ENCODE data around the gene SLC38A11.
"Not testable (repeated sequence)": the region's sequence is repeated elsewhere in the genome, so short reads cannot be mapped to it uniquely, and the experiment has no call there.

The SLC38A11 gene

GRCh38 chr2:164879901-164880535 is 75.3 kb downstream of the SLC38A11 start:
- DNase-seq (ENCODE audit: low read depth in 2 of 2): no peak

DNA sequence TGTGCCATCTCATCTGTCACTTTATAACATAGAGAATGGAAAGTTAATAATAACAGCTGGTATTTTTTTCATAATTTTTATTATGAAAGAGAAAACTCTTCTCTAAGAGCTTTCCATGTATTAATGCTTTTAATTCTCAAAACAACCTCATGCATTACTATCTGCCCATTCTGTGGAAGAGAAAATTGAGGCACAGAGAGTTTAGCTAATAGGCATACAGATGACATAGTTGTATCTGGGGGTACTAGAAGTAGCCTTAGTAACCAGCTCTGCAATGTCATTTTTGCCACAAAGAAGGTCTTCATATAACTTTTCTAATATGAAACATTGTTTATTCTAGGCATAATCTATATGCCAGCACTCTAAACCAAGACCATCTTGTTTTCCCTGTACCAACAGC is 77.4 kb downstream of the SLC38A11 start:
- DNase-seq (ENCODE audit: low read depth in 2 of 2): no peak

- no peak for DNase-seq (ENCODE audit: low read depth in 2 of 2)
Measured at GRCh38 chr2:164877169-164877568, 78.2 kb downstream of the SLC38A11 start.

DNA sequence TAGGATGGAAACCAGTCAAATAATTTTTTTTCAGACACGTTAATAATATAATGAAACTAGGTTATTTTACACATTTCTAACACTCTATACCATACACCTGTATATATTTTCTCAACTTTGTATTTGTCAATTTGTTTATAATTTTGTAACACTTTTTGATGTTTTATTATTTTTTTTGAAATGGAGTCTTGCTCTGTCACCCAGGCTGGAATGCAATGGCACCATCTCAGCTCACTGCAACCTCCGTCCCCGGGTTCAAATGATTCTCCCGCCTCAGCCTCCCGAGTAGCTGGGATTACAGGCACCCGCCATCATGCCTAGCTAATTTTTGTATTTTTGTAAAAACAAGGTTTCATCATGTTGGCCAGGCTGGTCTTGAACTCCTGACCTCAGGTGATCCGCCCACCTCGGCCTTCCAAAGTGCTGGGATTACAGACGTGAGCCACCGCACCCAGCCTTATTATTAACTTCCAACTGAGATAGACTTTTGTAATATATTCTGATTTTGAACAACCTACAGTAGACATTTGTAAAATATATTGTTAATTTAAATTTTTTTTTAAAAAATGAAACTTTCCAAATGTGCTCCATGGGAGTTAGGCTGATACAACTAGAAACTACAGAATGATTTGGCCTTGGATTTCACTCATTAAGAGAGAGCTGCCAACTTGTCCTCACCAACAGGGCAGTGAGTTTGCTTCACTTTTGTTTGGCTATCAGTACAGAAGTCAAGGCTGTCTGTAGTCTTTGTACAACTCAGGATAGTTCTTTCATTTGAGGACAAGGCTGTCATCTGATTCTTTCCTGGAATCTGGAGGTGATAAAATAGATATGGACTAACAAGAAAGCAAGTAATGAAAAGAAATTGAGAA is 79.8 kb downstream of the SLC38A11 start:
- DNase-seq (ENCODE audit: low read depth in 2 of 2): no peak

- no peak for DNase-seq (ENCODE audit: low read depth in 2 of 2)
Measured at GRCh38 chr2:164873210-164873908, 82.0 kb downstream of the SLC38A11 start.

- DNase-seq (ENCODE audit: low read depth in 2 of 2): no peak
Measured at GRCh38 chr2:164871404-164871803, 83.9 kb downstream of the SLC38A11 start.

- DNase-seq (ENCODE audit: low read depth in 2 of 2): no peak
Measured at GRCh38 chr2:164869420-164869772, 85.9 kb downstream of the SLC38A11 start.

- peak; percentile 23 to 28 for DNase-seq (ENCODE audit: low read depth in 2 of 2)
Measured at GRCh38 chr2:164868563-164869419, 86.5 kb downstream of the SLC38A11 start.

- DNase-seq (ENCODE audit: low read depth in 2 of 2): no peak
Measured at GRCh38 chr2:164867779-164868397, 87.4 kb downstream of the SLC38A11 start.

DNA sequence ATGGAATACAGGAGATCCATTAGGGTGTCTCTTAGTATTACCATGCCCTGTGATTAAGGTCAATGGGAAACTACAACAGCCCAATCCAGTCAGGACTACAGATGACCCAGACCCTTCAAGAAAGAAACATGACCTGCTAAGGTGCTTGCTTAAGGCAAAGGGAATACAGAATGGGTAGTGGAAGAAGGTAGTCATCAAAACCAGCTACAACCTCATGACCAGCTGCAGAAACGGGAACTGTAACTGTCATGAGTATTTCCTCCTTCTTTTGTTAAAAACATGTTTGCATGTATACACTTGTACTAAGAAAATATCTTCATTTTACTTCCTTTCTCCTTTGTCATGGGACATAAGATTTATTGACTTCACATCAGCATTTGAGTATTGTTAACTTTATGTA is 88.9 kb downstream of the SLC38A11 start:
- DNase-seq (ENCODE audit: low read depth in 2 of 2): not testable (repeated sequence)

- no peak for DNase-seq (ENCODE audit: low read depth in 2 of 2)
Measured at GRCh38 chr2:164860694-164861042, 94.7 kb downstream of the SLC38A11 start.

DNA sequence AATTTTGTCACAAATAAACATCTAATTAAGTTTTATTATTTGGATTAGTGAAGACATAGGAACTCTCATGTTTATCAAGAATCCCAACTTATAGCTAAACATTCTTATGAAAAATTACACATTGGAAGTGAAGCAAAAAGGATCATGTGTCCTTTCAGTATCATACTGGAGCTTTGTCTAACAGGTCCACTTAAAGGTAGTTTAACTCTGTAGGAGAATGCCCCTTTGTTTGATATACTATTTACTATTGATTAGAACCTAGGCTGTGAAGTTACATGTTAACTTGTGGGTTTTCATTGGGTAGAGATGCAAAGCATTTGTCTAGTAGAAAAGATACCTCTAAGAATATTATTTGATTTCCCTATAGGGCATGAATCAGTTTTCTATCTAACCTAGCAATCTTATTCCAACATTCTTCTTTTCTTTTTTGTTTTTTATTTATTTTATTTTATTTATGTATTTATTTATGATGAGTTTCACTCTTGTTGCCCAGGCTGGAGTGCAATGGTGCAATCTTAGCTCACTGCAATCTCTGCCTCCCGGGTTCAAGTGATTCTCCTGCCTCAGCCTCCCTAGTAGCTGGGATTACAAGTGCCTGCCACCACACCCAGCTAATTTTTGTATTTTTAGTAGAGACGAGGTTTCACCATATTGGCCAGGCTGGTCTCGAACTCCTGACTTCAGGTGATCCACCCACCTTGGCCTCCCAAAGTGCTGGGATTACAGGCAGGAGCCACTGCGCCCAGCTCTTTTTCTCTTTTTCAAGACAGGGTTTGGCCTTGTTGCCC is 95.2 kb downstream of the SLC38A11 start:
- DNase-seq (ENCODE audit: low read depth in 2 of 2): not testable (repeated sequence)

DNA sequence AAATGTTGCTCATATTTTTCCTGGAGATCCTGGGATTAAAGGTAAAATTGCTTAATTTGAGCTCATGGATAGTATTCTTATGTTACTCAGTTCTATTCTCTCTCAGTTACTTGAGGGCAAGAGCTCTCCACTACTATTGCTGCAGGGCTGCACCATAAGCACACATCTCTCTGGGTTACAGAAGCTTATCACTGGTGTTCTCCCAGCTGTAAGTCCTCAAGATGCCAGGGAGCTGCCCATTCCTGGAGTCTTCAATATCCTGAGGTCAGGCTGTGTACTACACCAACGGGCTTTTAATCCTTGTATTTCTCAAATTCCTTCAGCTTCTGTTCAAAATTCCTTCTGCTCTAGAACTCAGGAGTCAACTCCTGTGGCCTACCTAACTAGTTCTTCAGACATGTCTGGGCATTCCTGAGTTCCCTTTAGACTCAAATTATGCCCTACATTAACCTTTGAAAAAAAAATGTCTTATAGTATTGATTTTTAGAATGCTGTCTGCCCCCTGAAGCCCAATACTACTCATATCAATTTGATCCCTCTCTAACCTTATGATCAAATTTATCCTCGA is 96.0 kb downstream of the SLC38A11 start:
- DNase-seq (ENCODE audit: low read depth in 2 of 2): no peak

DNA sequence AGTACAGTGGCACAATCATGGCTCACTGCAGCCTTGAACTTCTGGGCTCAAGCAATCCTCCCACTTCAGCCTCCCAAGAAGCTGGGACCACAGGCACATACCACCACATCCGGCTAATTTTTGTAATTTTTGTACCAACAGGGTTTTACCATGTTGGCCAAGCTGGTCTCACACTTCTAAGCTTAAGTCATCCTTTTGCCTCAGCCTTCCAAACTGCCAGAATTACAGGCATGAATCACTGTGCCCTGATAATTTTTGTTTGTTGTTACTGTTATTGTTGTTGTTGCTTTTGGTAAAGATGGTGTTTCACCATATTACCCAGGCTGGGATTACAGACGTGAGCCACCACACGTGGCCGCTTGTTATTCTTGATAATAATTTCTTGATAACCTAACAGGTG is 103.2 kb downstream of the SLC38A11 start:
- DNase-seq (ENCODE audit: low read depth in 2 of 2): no peak

- no peak for DNase-seq (ENCODE audit: low read depth in 2 of 2)
Measured at GRCh38 chr2:164850235-164850634, 105.1 kb downstream of the SLC38A11 start.

- DNase-seq (ENCODE audit: low read depth in 2 of 2): no peak
Measured at GRCh38 chr2:164849506-164849905, 105.8 kb downstream of the SLC38A11 start.

GRCh38 chr2:164847981-164848741 is 107.2 kb downstream of the SLC38A11 start:
- DNase-seq (ENCODE audit: low read depth in 2 of 2): no peak

DNA sequence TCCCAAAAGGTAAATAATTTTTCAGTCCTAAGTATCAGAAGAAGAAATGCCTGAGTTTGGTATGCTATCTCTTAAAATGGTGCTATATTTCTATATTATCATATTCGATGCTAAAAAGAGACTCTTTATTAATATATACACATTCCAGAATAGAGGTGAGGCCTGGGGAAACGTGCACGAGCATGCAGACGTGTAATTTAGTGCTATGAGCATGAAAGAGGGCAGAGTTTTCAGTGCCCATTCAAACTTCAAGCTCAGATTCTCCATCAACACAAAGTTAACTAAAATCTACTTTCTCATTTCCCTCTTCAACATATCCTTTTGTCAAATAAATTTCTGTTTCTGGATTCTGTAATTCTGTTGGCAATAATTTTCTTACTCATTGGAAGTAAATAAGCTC is 108.0 kb downstream of the SLC38A11 start:
- no peak for DNase-seq (ENCODE audit: low read depth in 2 of 2)

GRCh38 chr2:164846276-164846675 is 109.0 kb downstream of the SLC38A11 start:
- DNase-seq (ENCODE audit: low read depth in 2 of 2): no peak
